Measurements from ENCODE around the gene SUDS3. TPM values are rescaled to one million over a fixed set of nuclear protein-coding genes. Genes with fewer than 3 reads are reported as not detected.

Gene SUDS3
- total RNA-seq, 1 donor from 2014 or later: 33.7 TPM

GRCh38 chr12:118463677-118464076 is 87.3 kb downstream of the SUDS3 start:
- no peaks in the 10 kb centered on the region for H3K4me1 Mint-ChIP-seq
- H3K27me3 Mint-ChIP-seq: peaks cover 2% of the 10 kb centered on the region
- H3K27ac Mint-ChIP-seq: no peak overlapping the region
- H3K4me3 Mint-ChIP-seq: no peak overlapping the region
- H3K9me3 Mint-ChIP-seq: peaks cover 7% of the 10 kb centered on the region
- no peak for TF ChIP-seq CTCF (IDR thresholded peaks at IDR 0.05)
- ATAC-seq (ENCODE audit: low read depth): no peak
- DNase-seq: no peak
- intact Hi-C loops (cut with micrococcal nuclease): no loop called here
- H3K36me3 Mint-ChIP-seq (ENCODE audit: low read depth): no peaks in the 10 kb centered on the region
- POLR2A ChIA-PET: no interaction called here
- CTCF ChIA-PET: no interaction called here

DNA sequence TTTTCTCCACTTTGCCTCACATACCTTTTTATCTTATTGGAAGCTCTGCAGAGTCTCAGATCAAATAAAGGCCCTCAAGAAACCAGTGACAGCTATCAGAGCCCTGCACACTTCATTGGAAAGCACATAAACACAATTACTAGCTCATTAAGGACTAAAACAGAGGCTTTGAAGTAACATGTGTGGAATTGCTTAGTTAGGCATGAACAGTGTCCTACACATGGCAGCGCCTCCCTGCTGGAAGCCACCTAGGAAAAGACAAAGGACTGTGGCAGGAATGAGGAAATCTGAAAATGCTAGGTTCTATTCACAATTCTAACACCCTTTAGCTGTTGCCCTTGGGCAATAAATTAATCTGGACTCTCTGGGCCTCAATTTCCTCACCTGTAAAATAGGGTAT is 89.4 kb downstream of the SUDS3 start:
- Mint-ChIP-seq H3K27me3 (peaks cover 2% of the 10 kb centered on the region), H3K9me3 (peaks cover 5% of the 10 kb centered on the region), H3K4me1 (no peaks in the 10 kb centered on the region), H3K27ac (no peak overlapping the region), H3K36me3 (ENCODE audit: low read depth) (no peaks in the 10 kb centered on the region), H3K4me3 (no peak overlapping the region)
- ChIA-PET CTCF (no interaction called here), POLR2A (no interaction called here)
- no peak for TF ChIP-seq CTCF (IDR thresholded peaks at IDR 0.05)
- intact Hi-C loops (cut with micrococcal nuclease): no loop called here
- ATAC-seq (ENCODE audit: low read depth) (no peak), DNase-seq (no peak)

Other genes starting within 250 kb of the SUDS3 start
- 102 and 114 TPM in 2 replicates for gene PEBP1, start 240.4 kb upstream of the SUDS3 start, total RNA-seq
- gene TAOK3, start 3.6 kb upstream of the SUDS3 start, total RNA-seq: 76.3 and 86.9 TPM in 2 replicates

Data from activated B cell treated with CpG ODN at 0.5 μM for 24 hours (primary cell).